AG04449 (cell line): ENCODE results near the gene CHCHD6.

Source experiments
- CTCF ChIA-PET: fragments of 350-600 bp; formaldehyde crosslinking; extraction: SDS; loops from one replicate; lab custom pipeline; 2021; ENCODE audit warnings: antibody characterized with exemption; lab: Yijun Ruan, JAX
- POLR2A ChIA-PET: fragments of 400-600, 350-600 bp; formaldehyde crosslinking; extraction: SDS; loops from one replicate; lab custom pipeline; 2020; ENCODE audit warnings: antibody characterized with exemption, inconsistent platforms; lab: Yijun Ruan, JAX
- DNase-seq: peaks from one replicate; pipeline ENCODE4 v3.0.0-alpha.2; 2010; ENCODE audit warnings: low read depth, low spot score
- H3K4me3 ChIP-seq: 2 replicates; pipeline ENCODE4 v1.5.1; 2011; ENCODE audit warnings: low read depth, mild to moderate bottlenecking, control low read depth, low read length
- TF ChIP-seq, protein P1 (sequence below): IDR thresholded peaks from one replicate; pipeline ENCODE4 v1.5.1; 2011; ENCODE audit warnings: mild to moderate bottlenecking, moderate library complexity, low read length, control low read depth, inconsistent platforms; ENCODE audit not compliant: insufficient read depth; ENCODE audit errors: missing control alignments

CHCHD6 gene

DNA sequence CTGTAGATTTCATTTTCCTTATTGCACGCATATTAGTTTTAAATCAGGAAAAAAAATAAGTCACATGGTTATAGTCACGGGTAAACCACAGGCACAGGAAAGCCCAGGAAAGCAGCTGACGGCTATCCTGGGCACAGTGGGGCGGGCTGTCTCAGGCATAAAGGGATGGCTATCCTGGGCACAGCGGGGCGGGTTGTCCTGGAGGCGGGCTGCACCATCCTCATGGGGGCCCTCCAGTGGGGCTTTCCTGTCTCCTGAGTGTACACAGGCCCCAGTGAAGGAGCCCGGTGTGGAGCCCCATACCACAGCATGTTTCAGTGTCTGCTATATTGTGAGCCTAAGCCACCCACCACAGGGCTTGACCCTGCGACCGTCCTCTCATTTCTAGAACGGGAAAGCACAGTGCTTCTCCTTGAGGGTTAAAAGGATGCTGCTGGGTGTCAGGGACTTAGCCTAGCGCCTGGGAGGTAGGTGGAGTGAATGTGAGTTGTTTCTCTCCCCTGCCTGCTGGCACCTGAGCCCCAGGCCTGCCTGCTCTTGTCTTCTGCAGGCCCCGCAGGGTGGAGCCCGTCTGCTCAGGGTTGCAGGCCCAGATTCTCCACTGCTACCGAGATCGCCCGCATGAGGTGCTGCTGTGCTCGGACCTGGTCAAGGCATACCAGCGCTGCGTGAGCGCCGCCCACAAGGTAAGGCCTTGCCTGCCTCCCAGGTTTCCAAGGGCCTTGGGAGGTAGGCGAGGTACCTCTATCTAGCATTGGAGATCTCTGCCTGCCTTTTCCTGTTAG lies 253.0 kb downstream of the CHCHD6 start:
- no peak for DNase-seq
- POLR2A ChIA-PET = no interaction called here
- H3K4me3 ChIP-seq = no peak overlapping the region
- CTCF ChIA-PET = interaction anchor here (1.4 kb wide), 1 partner anchor 26 kb away, joined by 10 read pairs; the partner anchor contains the start of gene PLXNA1
- TF ChIP-seq, protein P1, sequence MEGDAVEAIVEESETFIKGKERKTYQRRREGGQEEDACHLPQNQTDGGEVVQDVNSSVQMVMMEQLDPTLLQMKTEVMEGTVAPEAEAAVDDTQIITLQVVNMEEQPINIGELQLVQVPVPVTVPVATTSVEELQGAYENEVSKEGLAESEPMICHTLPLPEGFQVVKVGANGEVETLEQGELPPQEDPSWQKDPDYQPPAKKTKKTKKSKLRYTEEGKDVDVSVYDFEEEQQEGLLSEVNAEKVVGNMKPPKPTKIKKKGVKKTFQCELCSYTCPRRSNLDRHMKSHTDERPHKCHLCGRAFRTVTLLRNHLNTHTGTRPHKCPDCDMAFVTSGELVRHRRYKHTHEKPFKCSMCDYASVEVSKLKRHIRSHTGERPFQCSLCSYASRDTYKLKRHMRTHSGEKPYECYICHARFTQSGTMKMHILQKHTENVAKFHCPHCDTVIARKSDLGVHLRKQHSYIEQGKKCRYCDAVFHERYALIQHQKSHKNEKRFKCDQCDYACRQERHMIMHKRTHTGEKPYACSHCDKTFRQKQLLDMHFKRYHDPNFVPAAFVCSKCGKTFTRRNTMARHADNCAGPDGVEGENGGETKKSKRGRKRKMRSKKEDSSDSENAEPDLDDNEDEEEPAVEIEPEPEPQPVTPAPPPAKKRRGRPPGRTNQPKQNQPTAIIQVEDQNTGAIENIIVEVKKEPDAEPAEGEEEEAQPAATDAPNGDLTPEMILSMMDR = no peak

DNA sequence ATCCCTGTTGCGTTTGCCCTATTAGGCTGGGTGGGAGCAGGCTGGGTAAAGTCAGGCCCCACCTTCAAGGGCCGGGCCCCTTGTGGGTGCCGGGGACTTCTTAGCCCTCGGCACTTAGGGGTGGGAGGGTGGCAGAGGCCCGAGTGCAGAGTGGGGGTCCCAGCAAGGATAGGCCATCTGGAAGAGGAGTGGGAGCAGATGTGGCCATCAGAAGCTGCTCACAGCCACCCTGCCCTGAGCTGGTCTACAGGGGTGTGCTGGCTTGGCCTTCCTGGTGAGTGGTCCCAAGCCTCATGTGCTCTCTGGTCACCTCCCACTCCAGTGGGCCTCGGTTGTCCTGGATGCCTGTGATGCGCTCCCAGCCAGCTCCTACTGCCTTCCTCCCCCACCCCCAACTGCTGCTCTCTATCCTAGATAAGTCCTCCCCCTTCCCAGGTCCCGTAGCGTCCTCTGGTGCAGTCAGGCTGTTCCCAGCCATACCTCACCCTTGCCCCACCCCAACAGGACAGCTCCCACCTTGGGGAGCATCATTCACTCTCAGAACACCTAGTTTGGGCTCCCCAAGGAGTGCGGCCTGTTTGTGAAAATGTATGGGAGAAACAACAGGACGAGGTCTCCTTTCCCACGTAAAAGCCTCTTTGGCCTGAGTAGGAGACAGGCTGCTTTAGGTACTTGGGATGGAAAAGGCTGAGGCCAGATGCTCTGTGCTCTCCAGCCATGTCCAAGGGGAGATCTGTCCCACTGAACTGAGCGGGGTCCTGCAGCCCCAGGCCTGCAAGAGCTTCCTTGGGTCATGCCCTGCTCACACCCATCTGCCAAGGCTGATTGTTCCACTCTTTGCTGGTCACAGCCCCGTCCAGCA lies 254.0 kb downstream of the CHCHD6 start:
- no peak overlapping the region for H3K4me3 ChIP-seq
- POLR2A ChIA-PET = interaction anchor here (0.9 kb wide), 1 partner anchor 12 kb away, joined by 3 read pairs; no protein-coding TSS in a partner anchor
- CTCF ChIA-PET = no interaction called here
- DNase-seq = no peak
- TF ChIP-seq, protein P1 = no peak

DNA sequence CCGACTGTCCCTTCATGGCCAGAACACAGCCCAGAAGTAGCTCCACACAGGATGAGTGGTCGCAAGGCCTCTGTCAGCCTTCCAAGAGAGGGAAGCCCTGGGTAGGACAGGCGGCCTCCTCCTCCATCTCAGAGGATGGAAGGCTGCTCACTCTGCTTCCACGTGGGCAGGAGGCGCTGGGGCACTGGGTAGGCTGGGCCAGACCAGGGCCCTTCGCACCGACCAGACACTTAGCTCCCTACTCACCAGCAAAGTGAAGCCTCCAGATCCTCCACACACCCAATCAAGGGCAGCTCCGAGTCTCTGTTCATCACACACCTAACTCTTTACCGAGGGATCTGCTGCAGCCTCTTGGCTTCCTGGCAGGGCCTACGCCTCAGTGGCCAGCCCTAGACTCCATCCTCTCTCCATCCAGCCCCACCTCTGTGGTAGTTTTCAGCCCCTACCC lies 254.6 kb downstream of the CHCHD6 start:
- no peak overlapping the region for H3K4me3 ChIP-seq
- TF ChIP-seq, protein P1 = no peak
- no peak for DNase-seq
- ChIA-PET CTCF (no interaction called here), POLR2A (interaction anchor here (0.9 kb wide), 1 partner anchor 11 kb away, joined by 3 read pairs; no protein-coding TSS in a partner anchor)

DNA sequence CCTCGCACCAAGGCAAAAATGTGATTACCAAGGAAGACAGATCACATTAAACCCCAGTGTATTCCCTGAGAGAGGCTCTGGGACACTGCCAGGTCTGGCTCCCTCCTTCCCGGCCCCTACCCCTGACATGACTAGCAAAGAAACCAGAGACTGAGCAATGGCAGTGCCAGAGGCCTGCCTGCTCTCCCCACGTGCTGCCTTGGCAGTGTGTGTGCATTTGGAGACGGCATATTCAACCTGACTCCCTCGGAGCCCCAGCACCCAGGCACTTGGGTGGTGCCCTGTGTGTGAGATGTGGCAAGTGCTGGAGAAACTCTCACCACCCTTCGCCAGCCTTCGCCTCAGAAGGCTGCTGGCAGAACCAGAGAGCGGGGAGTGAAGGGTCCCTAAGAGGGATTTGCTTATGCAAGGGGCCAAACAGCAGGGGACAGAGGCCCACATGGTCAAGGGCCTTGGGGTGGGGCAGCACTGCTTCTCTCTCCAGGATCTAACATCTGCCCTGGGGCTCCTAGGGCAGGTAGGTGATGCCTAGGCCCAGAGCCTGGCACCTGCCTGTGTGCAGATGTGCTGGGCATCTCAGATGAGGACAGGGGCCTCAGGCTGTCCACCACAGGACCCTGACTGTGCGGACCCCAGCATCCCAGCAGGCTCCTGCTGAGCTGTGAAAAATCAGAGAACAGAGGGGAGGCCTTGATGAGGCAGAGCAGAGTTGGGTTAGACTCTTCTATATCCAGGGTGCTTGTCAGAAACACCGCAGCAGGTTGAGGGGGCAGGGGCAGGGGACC lies 255.3 kb downstream of the CHCHD6 start:
- DNase-seq = no peak
- TF ChIP-seq, protein P1 = no peak
- POLR2A ChIA-PET = no interaction called here
- CTCF ChIA-PET = interaction anchor here (1.2 to 1.4 kb wide), 2 partner anchors 9 to 207 kb away, joined by 4 to 19 read pairs; no protein-coding TSS in a partner anchor
- H3K4me3 ChIP-seq = no peak overlapping the region

DNA sequence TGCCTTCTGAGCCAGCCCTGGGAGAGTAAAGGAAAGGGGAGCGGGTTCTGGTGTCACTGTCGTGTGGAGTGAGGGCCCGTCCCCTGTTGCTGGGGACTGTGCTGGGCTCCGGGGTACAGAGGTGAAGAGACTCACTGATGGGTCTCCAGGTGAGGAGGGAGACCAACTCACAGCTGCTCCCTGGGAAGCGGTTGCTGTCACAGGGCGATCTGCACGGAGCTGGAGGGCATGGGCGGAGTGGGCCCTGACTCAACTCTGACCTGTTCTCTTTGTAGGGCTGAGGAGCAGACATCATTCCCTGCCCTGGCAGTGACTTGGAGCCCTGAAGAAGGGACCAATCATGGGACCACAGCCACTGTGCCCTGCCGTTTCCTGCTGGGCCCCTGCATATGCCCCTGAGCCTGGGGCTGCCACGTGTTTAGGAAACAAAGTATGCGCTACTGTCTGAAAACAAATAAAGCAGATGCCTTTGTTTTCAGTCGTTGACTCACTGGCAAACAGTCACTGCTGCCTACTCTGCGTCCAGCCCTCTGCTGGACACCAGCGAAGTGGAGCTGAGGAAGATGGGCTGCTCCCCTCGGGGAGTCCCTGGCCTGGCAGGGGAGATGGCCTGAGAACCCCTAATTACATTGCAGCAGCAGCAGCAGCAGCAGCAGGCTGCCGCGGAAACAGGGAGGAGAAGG lies 256.0 kb downstream of the CHCHD6 start:
- ChIA-PET CTCF (interaction anchor here (0.9 to 1.4 kb wide), 5 partner anchors 8 to 208 kb away, joined by 3 to 19 read pairs (median 4); partner anchors contain the start of gene PLXNA1), POLR2A (no interaction called here)
- no peak for DNase-seq
- no peak overlapping the region for H3K4me3 ChIP-seq
- TF ChIP-seq, protein P1 = peak; percentile 59
